Epithelial cell of umbilical artery (primary cell): ENCODE data around the gene PTER. TPM values are rescaled to one million over a fixed set of nuclear protein-coding genes. Genes with fewer than 3 reads are reported as not detected.

Experiments used
- total RNA-seq: library from RNA; depleted of rRNA; stranded (reverse); fragments of >200 nt; gene quantifications from 2 replicates; pipeline ENCODE4 v1.2.3, GENCODE V29; 2014

Gene PTER
- total RNA-seq: 7.1 and 8.4 TPM in 2 replicates

GRCh38 chr10:16436758-16437539, at the start of gene PTER:
Gene PTER (plus strand): TSS chr10:16437010. CDS start chr10:16484385, 47,375 bp downstream.

GRCh38 chr10:16521311-16522016, 84.7 kb downstream of the PTER start, which contains the start of gene C1QL3:
Gene C1QL3 (minus strand): TSS chr10:16521879. CDS start chr10:16521065, 814 bp downstream.

Other genes with a start within 250 kb of the PTER start
- gene C1QL3, start 84.9 kb downstream of the PTER start, total RNA-seq: 0.32 TPM in 1 of 2 replicates, not detected in the other